Chondrocyte (in vitro differentiated cells): ENCODE results near the gene CAPN10. TPM values are rescaled to one million over a fixed set of nuclear protein-coding genes. Genes with fewer than 3 reads are reported as not detected.
"Not testable (repeated sequence)": the region's sequence is repeated elsewhere in the genome, so short reads cannot be mapped to it uniquely, and the experiment has no call there.

ENCODE experiments used
- DNase-seq: peaks from one replicate; pipeline ENCODE4 v3.0.0; 2021; ENCODE audit warnings: mixed read lengths, low spot score
- H3K27ac Mint-ChIP-seq: one replicate; pipeline ENCODE4 v1.8.0; 2021; ENCODE audit warnings: mild to moderate bottlenecking, moderate library complexity, mixed read lengths; ENCODE audit not compliant: unreplicated experiment
- H3K27me3 Mint-ChIP-seq: 2 replicates; pipeline ENCODE4 v1.8.0; 2021; ENCODE audit warnings: low read depth, mixed read lengths
- H3K36me3 Mint-ChIP-seq: 2 replicates; pipeline ENCODE4 v1.8.0; 2021; ENCODE audit warnings: low read depth, mixed read lengths
- H3K4me1 Mint-ChIP-seq: 2 replicates; pipeline ENCODE4 v1.8.0; 2021; ENCODE audit warnings: low read depth, mild to moderate bottlenecking, mixed read lengths
- H3K4me3 Mint-ChIP-seq: one replicate; pipeline ENCODE4 v1.8.0; 2021; ENCODE audit warnings: mild to moderate bottlenecking, moderate library complexity, mixed read lengths; ENCODE audit not compliant: unreplicated experiment
- H3K9me3 Mint-ChIP-seq: 2 replicates; pipeline ENCODE4 v1.8.0; 2021; ENCODE audit warnings: low read depth, mixed read lengths
- CTCF ChIP-seq: fragments of 200-600 bp; sonication (generic); IDR thresholded peaks from 2 replicates; pipeline ENCODE4 v1.5.0; 2021; ENCODE audit warnings: antibody characterized with exemption, mild to moderate bottlenecking, moderate library complexity
- long read RNA-seq: library from polyadenylated mRNA; stranded (forward); transcript quantifications from one replicate; pipeline ENCODE4 v2.0.0, GENCODE V29; 2021
- total RNA-seq: library from RNA; stranded (reverse); gene quantifications from 3 replicates; pipeline ENCODE4 v1.2.1, GENCODE V29; 2021

Gene CAPN10
- total RNA-seq = 22.0 to 29.4 TPM (median 22.7 TPM) in 3 replicates
- long read RNA-seq, transcript CAPN10-207 (12 exons, 2,644 nt) = major isoform, 17 of 39 reads
- long read RNA-seq, partial matches to known transcripts = 4 of 39 reads
- long read RNA-seq, other reads (novel, unspliced or antisense) = 16 of 39 reads

GRCh38 chr2:240586198-240586918, at the start of gene CAPN10:
CAPN10 (plus strand) TSS chr2:240586734; CDS start chr2:240586912, 178 bp downstream.
- Mint-ChIP-seq H3K4me1 (peaks cover 54% of the 10 kb centered on the region), H3K4me3 (peak within 1 kb of the TSS; percentile 91), H3K27ac (peak within 1 kb of the TSS; percentile 88), H3K27me3 (no peaks in the 10 kb centered on the region), H3K9me3 (no peaks in the 10 kb centered on the region), H3K36me3 (no peaks in the 10 kb centered on the region)
- peak; percentile 99 for DNase-seq
- no peak for TF ChIP-seq CTCF

GRCh38 chr2:240538031-240538780, 48.3 kb upstream of the CAPN10 start:
- no peaks in the 10 kb centered on the region for H3K4me1 Mint-ChIP-seq
- no peak overlapping the region for H3K27ac Mint-ChIP-seq
- TF ChIP-seq CTCF = no peak
- peaks cover 27% of the 10 kb centered on the region for H3K36me3 Mint-ChIP-seq
- DNase-seq = no peak
- H3K27me3 Mint-ChIP-seq = no peaks in the 10 kb centered on the region
- no peak overlapping the region for H3K4me3 Mint-ChIP-seq
- peaks cover 4% of the 10 kb centered on the region for H3K9me3 Mint-ChIP-seq

- not testable (repeated sequence) for H3K27ac Mint-ChIP-seq, DNase-seq, H3K4me1 Mint-ChIP-seq, H3K9me3 Mint-ChIP-seq, H3K4me3 Mint-ChIP-seq, H3K27me3 Mint-ChIP-seq
- peaks cover 22% of the 10 kb centered on the region for H3K36me3 Mint-ChIP-seq
Measured at GRCh38 chr2:240539101-240539500, 47.4 kb upstream of the CAPN10 start.

- DNase-seq = no peak
- Mint-ChIP-seq H3K36me3 (peaks cover 22% of the 10 kb centered on the region), H3K4me3 (no peak overlapping the region), H3K4me1 (no peaks in the 10 kb centered on the region), H3K27me3 (no peaks in the 10 kb centered on the region), H3K27ac (no peak overlapping the region), H3K9me3 (no peaks in the 10 kb centered on the region)
- no peak for TF ChIP-seq CTCF
Measured at GRCh38 chr2:240539906-240540305, 46.6 kb upstream of the CAPN10 start.

- DNase-seq = no peak
- TF ChIP-seq CTCF = no peak
- Mint-ChIP-seq H3K9me3 (no peaks in the 10 kb centered on the region), H3K36me3 (peaks cover 7% of the 10 kb centered on the region), H3K27me3 (no peaks in the 10 kb centered on the region), H3K27ac (no peak overlapping the region), H3K4me1 (no peaks in the 10 kb centered on the region), H3K4me3 (no peak overlapping the region)
Measured at GRCh38 chr2:240551288-240551687, 35.2 kb upstream of the CAPN10 start.
